ENCODE measurements around the gene GRAMD1C.

The GRAMD1C gene

DNA sequence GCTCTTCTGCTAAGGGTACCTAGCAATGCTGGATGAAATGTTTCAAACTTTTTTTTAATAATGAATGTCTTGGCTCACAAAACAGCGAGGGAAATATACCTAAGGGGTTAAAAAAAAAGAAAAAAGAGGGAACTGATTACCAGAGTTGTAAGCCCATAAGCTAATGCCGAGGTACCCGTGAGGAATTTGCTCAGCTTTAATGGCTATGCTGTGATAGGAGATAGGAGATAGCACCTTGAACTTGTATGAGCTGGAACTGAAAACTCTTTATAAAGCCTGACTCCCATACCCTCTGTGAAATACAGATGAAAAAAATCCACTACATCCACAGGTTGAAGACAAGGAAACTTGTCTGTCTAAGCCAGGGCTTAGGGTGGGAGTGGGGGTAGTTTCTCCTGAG is 13.9 kb downstream of the GRAMD1C start:
- DNase-seq (ENCODE audit: low read depth): no peak

DNA sequence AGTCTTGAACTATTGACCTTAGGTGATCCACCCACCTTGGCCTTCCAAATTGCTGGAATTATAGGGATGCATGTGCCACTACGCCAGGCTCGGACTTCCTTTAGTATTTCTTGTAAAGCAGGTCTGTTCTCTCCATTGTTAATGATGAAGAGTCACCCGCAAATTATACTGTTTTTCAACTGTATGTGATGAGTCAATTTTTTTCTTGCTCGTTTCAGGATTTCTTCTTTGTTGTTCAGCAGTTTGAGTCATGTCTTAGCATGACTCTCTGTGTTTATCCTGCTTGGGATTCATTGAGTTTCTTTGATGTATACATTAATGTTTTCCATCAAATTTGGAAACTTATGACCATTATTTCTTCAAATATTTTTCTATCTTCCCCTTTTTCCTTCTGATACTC is 28.9 kb downstream of the GRAMD1C start:
- DNase-seq (ENCODE audit: low read depth): no peak

DNA sequence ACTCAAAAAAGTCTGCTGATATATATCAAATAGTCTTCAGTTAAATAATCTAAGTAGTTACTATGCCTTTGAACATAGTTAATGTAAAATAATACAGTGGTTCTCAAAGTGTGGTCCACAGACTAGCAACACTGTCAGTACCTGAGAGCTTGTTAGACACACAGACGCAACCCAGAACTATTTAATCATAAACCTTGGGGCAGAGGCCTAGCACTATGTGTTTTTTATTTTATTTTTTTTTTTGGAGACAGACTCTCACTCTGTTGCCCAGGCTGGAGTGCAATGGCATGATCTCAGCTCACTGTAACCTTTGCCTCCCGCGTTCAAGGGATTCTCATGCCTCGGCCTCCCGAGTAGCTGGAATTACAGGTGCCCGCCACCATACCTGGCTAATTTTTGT is 34.7 kb downstream of the GRAMD1C start:
- DNase-seq (ENCODE audit: low read depth): no peak

DNA sequence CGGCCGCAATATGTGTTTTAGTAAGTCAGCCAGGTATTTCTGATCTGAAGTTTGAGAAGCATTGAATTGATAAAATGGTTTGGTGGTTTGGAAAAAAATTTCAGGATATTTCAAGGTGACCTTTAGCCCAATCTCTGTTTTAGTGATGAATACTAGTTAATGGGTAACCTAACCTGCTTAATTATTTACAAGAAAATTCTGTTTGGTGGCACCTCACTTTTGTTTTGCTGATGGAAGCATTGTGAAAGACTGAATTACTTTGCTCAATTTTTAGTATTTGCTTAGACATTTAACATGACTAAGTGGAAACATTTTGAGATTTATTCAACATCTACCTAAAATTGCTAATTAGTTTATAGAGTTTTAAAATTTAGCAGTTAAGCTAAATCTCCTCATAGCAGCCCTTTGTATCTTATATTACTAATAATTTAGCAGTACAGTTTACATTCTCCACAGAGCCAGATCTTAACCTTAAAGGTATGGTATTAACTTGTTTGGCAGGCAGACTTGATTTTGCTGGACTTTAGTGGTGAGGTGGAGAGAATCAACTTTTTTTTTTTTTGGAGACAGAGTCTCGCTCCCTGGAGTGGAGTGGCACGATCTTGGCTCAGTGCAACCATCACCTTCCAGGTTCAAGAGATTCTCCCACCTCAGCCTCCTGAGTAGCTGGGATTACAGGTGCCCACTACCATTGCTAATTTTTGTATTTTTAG is 35.4 kb downstream of the GRAMD1C start:
- no peak for DNase-seq (ENCODE audit: low read depth)

DNA sequence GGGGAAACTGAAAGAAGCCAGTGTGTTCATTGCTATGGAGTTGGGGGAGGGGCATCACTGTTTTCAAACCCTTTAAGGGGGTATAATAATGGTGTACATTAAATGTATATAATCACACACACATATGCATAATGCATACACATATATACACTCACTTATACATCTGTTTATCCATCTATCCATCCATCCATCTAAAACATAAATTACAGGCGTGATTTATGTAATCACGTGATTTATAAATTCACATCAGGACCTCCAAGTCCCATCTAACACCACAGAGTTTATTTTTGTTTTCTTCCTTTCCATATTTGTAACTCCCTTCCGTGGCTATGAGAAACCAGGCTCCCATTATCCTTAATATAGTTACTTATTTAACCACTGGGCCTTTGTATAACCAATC is 39.8 kb downstream of the GRAMD1C start:
- no peak for DNase-seq (ENCODE audit: low read depth)

DNA sequence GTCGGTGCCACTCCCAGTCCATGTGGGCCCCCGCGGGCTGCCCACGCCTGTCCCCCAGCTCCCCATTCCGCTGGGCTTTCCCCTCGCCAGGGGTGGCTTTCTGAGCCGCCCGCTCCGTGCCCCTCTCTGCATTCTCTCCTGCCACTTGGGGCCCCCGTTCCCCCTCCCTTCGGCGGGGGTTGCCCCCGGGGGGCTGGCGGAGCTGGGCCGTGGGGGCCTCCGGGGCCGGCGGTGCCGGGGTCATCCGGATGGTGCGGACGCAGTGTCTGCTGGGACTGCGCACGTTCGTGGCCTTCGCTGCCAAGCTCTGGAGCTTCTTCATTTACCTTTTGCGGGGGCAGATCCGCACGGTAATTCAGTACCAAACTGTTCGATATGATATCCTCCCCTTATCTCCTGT is 46.5 kb downstream of the GRAMD1C start:
- no peak for DNase-seq (ENCODE audit: low read depth)

DNA sequence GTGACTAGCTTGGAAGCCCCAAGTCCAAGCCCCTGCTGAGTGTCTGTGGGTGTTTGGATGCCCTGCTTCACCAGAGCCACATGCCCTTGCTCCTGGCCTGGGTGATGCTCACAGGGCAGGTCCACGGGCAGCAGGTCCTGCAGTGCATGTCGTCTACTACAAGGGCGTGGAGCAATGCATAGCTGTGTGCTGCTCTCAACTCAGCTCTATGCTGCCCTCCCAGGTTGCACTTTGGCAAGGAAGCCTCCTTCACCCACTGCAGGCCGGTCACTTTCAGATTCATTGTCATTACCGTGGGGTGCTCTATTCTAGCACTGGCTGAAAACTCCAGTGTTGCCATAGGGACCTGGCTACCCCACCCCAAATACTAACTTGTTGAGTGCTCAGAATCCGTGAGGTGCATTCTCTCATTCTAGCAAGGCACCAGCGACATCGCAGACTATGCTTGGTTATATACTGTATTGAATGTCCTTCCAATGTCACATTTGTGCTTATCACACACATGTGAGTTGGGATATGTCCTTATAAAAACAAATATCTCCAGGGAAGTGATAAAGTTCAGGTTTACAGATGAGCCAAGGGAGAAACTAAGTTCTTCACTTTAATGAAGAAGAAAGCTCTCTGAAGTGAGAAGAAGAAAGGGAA is 51.8 kb downstream of the GRAMD1C start:
- DNase-seq (ENCODE audit: low read depth): no peak

DNA sequence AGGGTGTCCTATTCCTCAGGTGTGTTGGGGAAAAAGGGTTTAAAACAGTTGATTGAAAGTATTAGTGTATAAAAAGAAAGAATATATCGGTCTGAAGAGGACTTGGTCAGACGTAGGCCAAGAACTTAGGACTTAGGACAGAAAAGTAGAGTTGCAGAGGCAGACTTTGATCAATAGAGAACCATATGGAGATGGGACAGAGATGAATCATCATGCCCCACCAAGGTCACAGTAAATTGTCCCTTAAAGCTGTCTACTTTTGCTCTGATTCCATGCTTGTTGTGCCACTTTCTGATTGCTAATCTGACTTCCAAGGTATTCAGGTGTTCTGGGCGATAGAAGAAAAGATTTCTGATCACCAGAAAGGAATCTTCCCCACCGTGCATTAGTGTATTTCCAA is 56.3 kb downstream of the GRAMD1C start:
- no peak for DNase-seq (ENCODE audit: low read depth)

DNA sequence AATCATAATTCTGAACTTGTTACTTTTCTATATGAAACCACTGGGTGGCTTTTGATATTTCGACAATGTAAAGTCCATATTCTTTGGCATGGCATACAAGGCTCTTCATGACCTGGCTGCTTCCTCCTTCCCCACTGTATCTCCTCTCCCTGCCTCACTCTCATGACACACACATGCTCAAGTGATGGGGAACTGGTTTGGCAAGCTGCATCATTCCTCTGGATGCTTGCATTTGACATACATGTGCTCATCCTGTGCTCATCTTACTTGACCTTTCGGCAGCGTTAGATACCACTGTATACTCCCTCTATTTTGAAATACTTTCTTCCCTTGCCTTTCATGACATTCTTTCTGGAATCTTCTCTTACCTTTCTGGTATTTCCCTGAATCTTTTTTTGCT is 57.4 kb downstream of the GRAMD1C start:
- no peak for DNase-seq (ENCODE audit: low read depth)

DNA sequence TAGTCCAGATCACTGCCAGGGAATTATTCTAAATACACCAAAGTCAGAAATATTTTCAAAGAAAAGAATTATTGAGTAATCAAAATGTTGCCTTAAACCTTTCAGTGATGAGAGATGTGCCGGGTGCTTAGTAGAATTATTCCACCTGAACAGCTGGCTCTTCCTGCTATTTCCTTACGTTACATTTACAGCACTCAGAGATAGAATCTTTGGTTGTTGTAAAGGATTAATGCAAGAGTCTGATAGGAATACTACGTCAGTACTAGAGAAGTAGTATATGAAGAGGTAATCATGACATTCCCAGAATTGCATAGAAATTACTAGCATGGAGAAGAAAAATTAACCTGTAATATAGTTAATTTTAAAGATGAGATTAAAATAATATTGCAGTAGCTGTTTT is 58.3 kb downstream of the GRAMD1C start:
- DNase-seq (ENCODE audit: low read depth): no peak

DNA sequence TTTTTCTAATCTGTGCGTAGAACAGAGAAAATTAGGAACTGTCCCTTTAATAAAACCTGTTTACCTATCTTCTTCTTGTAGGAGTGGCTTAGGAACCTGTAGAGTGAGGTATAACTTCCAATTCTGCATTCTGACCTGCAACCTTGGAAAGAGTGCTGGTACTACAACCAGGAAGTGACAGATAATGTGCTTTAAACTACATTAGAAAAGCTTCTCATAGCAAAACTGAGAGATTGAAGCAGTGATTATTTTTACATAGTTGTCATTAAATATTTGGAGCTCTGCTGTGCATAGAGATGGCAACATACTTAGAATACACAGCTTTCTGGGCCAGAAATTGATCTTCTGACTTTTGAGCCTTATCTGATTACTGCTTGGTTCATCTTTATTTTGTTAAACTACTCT is 58.8 kb downstream of the GRAMD1C start:
- DNase-seq (ENCODE audit: low read depth): no peak

DNA sequence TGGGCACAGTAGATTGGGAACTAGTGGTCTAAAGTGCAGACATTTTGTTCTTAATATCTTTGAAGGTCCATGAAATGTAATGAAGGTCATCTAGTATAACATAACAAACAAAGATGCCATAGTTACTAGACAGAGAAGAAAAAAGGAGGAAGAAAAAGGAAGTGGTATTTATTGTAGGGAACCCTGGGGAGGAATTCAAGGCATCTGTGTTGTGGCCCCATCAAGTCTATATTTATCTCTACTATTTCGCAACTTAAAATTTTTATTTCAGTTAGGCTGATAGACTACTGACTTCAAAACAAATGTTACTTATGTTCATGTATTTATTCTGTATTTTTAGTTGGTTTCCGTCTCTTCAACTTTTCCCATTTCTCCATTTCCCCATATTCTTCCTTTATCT is 60.3 kb downstream of the GRAMD1C start:
- no peak for DNase-seq (ENCODE audit: low read depth)

DNA sequence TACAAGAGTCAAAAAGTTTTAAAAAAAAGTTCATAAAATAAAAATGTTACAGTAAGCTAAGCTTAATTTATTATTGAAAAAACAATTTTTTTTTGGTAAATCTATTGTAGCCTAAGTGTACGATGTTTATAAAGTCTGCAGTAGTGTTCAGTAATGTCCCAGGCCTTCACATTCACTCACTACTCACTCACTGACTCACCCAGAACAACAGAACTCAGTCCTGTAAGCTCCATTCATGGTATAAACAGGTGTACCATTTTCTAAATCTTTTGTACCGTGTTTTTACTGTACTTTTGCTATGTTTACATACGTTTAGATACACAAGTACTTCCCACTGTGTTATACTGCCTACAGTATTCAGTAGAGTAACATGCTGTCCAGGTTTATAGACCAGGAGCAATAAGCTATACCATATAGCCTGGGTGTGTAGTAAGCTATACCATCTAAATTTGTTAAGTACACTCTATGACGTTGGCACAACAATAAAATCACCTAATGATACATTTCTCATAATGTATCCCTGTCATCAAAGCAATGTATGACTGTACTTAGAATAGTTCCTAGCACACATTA is 68.1 kb downstream of the GRAMD1C start:
- no peak for DNase-seq (ENCODE audit: low read depth)

DNA sequence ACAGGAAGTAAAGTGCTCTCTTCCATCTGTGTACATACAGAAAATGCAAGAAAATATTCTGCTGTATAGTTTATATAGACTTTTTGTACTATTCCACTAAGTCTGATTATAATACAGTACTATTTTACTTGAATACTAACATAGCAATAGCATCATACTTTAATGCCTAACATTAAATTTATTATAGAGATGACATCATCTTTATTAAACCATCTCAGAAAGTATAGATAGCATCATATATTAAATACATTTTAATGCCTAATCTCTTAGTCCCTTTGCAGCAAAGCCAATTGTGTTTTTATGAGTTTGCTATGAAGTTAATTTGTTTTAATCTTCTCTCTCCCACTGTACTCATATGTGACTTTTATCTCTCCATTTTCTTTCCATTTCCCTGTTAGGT is 69.5 kb downstream of the GRAMD1C start:
- no peak for DNase-seq (ENCODE audit: low read depth)

DNA sequence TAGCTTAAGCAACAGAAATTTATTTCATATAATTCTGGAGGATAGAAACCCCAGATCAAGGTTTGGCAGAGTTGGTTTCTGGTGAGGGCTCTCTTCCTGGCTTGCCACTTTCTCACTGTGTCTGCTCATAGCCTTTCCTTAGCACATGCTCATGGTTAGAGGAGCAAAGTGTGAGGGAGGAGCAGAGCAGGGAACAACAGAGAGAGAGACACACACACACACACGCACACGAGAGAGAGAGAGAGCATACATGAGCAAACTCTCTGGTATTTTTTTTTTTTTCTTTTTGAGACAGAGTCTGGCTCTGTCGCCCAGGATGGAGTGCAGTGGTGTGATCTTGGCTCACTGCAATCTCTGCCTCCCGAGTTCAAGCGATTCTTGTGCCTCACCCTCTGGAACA is 72.4 kb downstream of the GRAMD1C start:
- DNase-seq (ENCODE audit: low read depth): no peak

DNA sequence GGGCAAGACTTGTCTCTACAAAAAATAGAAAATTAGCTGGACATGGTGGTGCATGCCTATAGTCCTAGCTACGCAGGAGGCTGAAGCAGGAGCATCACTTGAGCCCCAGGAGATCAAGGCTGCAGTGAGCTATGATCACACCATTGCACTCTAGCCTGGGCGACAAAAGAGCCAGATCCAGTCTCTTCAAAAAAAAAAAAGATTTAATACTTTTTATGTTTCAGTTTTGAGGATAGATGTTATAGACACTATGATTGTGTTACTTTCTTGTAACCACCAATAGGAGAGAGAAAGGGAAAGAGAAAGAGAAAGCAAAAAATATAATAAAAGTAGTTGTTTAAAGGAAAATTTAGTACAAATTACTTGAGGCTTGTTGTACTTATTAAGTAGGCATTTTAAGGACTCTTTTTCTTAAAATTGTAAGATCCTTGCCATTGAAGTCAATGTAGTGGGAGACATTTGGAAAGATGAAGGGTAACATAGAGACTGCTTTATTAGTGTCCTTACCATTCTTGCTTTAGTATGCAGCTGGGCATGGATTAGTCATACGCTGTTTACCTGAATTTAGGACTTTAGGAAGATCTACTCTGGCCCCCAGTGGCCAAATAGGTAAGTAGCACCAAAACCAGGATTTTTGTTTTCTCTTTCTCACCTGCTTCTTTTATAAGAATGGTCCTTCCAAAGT is 74.1 kb downstream of the GRAMD1C start:
- DNase-seq (ENCODE audit: low read depth): no peak

DNA sequence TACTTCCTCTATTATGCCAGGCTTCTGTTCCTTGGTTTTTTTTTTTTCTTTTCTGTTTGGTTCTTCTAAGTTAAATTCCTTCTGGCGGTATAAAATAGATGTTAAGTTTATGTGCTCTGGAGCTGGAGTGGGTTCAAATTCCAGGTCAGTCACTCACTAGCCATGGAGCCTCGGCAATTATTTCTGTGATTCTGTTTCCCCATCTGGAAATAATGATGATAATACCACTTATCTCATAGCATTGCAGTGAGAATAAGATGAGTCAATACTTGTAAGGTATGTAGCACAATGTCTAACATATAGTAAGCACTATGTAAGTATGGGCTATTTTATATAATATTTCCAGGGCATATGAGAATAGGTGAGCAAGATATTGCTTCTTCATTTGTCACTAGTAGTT is 76.1 kb downstream of the GRAMD1C start:
- no peak for DNase-seq (ENCODE audit: low read depth)

DNA sequence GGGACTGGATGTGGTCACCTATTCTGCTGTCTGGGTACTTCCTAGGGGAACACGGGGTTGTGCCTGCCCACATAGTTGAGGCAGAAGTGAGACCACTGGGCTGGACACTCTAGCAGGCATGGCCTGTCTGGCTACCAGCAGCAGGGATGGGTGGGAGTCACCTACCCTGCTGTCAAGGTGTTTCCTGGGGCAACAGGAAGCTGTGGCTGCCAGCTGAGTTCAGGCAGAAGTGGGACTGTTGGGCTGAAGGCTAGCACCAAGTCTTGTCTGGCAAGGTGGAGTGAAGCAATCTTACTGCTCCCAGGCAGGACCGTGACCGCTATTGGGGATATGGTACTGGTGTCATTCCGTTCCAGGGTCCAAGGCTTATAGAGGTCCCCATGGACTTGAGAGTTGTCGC is 89.0 kb downstream of the GRAMD1C start:
- DNase-seq (ENCODE audit: low read depth): no peak

DNA sequence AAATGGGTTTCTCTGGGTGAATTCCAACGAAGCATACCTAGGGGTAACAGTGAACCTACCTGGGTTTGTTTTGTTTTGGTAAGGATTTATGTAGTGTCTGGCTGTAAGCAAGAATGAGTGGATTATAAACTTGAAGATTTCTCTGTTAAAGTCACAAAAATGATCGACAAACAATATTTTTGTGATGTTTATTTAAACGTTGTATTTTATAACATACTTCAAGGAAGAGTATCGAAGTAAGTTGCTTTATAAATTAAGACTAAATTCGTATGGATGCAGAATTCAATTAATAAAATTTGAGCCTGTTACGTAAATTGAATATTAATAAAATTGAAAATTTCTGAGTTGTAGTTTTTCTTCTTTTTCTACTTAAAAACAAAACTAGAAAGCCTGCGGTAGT is 108.2 kb downstream of the GRAMD1C start:
- DNase-seq (ENCODE audit: low read depth): no peak

DNA sequence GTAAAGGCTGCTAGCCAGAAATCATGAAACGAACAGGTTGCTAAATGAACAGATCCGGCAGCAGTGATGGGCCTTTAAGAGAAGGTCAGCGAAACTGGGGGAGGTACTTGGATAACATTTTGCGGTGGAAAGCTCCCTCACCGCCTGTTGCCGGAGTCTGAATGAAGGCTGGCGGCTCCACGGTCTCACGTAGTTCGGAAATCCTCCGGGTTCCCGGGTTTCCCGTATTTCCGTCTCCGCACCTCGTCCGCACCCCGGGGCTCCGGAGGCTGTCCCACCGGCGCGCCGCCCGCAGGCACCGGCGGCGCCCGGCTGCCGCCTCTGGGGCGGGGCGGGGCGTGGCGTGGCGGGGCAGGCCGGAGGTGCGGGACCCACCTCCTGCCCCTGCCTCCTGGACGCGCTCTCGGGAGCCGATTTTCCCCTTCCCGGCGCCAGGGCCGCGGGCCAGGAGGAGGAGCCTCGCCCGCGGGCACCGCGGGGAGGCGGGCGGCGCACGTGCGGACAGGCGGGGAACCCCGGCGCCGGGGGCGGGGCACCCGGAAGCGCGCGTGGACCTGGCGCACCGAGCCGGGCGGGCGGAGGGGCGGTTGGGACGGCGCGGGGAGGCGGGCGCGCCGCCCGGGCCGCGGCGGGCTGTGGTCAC is 108.9 kb downstream of the GRAMD1C start, which contains the start of gene ZDHHC23:
Gene ZDHHC23, plus strand, starts transcription at position 642 of the 643 bp plus-strand sequence. CDS start 790 bp downstream, outside the sequence.
- peak; percentile 9 for DNase-seq (ENCODE audit: low read depth)

DNA sequence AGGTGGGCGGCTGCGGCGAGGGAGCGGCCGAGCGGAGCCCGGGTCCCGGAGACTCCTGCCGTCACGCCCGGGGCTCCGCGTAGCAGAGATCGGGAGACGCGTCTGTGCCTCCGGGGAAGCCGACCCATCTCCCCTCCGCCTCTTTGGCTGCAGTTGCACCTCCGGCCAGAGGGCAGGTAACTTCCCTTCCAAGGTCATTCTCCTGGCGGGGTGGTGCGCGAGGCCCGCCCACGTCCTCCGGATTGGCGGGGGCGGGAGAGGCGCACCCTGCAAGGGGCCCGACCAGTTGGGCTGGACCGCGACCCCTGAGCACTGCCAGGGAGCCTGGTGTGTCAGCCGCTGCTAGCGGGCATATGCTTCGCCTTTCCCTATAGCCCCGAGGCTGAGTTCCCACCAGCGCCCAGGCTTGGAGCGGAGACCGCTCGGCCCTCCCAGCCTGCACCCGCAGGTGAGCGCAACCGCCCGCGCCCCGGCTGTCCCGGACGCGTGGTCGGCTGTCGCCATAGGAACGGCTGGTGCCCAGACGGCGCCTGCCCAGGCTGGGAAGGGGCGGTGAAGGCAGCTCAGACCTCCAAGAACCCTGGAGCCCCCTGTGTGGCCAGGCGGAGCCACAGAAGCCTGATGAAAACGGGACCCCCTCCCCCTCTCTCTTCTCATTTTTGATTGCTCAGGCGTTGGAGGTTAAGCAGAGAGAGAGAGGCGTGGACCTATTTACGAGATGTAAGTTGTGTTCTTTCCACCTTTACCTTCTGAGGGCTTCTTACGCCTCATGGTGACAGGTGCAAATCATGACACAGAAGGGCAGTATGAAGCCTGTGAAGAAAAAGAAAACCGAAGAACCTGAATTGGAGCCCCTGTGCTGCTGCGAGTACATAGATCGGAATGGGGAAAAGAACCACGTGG is 109.7 kb downstream of the GRAMD1C start:
- no peak for DNase-seq (ENCODE audit: low read depth)
